NB4 (cell line): Measurements from ENCODE around the gene AHSA1.

ENCODE experiments used
- CTCF ChIP-seq: IDR thresholded peaks from one replicate; pipeline ENCODE4 v1.5.1; 2012; ENCODE audit warnings: low read depth, low read length
- POLR2A ChIP-seq: IDR thresholded peaks from 2 replicates; pipeline ENCODE4 v1.6.1; 2011; ENCODE audit warnings: mild to moderate bottlenecking; ENCODE audit not compliant: insufficient read length; ENCODE audit errors: extremely low read depth

GRCh38 chr14:77491056-77491455 is 33.2 kb downstream of the AHSA1 start:
- TF ChIP-seq CTCF (no peak), POLR2A (no peak)
